HG02571 (cell line): Measurements from ENCODE around the gene PLEKHM3.
A peak's percentile ranks its signal among the peaks of the same experiment; 100 is the strongest.

ENCODE experiments used
- ATAC-seq: cut with Tn5 transposase; IDR thresholded peaks from one replicate; pipeline ENCODE4 v1.9.1; 2021; ENCODE audit warnings: mild to moderate bottlenecking, moderate library complexity; ENCODE audit not compliant: unreplicated experiment

Gene PLEKHM3, protein sequence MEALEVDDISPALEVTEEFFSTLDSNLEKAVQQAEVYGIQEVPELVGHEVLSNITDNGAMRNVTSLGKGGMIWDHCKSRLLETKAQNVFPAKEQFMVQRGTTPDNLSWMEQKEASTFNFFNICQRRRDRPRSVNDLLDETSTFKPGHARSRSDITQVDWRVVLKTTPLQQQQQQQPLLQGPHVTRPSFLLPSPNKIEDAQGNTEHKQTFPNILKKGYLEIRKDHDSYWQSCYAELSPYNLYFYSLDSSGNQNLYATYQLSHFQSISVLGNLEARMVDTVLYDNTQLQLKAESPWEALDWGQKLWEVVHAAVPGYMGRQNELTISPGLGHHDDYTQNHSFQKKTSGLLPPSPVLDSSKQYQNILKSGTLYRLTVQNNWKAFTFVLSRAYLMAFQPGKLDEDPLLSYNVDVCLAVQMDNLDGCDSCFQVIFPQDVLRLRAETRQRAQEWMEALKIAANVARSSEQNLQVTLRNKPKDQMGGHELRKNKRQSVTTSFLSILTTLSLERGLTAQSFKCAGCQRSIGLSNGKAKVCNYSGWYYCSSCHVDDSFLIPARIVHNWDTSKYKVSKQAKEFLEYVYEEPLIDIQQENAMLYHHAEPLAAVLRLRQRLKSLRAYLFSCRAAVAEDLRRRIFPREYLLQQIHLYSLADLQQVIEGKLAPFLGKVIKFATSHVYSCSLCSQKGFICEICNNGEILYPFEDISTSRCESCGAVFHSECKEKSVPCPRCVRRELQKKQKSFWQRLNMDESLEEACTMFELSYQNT

DNA sequence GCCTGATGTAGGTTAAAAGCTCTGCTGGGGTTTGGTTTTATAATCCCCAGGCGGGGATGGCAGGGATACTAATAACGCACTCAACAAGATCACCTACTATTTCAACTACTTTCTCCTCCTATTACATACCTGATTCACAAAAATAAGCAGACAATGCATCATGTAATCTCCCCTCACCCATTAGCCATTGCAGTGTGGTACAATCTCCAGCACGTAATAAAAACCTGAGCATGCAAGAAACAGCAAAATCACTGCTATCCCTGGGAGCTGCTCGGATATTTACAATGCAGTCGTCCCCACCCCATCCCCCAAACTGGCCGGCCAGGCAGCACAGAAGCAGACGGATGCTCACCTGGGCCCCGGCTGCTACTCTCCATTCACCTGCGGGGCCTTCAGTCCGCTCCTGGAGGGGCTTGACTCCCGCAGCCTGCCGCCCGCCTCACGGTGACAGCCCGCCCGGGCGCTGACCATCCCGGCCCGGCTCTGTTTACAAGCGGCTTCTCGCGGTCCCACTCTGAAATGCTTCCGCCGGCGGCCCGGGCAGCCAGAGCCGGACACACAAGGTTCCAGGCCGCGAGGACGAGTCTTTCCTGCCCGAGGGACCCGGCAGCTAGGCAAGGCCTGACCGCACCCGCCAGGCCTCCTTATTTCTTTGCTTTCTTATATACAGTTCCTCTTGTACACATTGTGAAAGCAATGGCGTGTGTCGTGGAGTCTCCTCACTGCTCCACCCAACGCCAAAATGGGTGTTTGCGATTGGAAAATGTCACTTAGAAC lies at the start of gene PLEKHM3:
Gene PLEKHM3 (minus strand): TSS at position 491 of the 777 bp plus-strand sequence. CDS start 23,888 bp downstream, outside the sequence.
- peak; percentile 93 for ATAC-seq

DNA sequence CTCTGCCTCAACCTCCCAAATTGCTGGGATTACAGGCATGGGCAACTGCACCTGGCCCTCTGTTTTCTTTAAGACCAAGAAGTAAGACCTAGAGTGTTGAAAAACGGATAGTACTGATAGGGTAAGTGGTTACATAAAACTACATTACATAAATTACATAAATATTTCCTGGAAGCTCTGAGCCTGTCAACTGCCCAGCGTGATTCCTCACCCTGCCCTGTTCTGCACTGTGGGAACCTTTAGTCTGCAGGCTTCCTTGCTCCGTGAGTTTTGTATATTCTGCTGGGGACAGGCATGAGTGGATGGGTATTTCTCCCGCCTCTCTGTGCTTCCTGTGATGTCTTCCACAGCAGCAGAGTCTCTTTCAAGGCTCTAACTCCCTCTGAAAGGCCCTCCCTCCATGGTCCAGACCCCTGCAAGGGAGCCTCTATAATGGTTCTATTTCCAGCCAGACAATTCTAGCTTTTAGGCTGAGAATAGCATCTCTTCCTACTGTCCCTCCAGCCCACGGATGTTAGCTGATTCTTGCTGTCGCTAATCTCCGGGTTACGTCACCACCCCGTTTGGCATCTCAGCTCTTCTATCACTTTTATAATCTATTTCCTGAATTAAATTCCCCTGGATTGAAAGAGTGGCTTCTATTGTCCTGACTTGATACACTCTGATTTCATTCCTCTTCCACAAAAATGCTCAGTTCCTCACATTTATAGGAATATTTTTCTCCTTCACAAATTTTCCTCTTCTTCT lies 49.5 kb upstream of the PLEKHM3 start:
- ATAC-seq, result no peak

DNA sequence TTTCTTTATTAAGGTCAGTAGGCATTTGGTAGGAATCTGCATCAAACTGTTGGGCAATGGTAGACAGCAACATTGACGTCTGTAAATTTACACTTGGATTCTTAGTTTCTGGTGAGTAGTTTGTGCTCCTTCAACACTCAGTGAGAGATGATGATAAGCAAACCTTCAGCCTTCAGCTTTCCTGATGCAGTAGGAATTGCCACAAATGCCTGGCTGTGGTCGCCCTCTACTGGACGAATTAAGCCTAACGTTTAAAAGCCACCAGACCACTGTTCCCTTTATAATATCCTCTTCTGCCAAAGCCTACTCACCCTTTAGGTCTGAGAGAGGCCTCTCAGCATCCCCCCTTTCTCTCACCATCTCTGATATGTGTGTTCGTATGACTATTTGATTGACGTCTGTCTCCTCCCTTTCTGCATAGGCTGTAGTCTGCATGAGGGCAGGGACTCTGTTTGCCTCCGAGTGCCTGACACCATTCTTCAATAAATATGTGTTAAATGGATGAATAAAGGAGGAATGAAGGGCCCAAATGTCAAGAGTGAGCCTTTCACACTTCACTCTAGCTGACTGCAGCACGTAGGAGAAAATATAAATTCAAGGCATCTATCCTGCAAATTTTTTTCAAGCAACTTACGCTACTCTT lies 47.0 kb upstream of the PLEKHM3 start:
- ATAC-seq, result peak; percentile 83

DNA sequence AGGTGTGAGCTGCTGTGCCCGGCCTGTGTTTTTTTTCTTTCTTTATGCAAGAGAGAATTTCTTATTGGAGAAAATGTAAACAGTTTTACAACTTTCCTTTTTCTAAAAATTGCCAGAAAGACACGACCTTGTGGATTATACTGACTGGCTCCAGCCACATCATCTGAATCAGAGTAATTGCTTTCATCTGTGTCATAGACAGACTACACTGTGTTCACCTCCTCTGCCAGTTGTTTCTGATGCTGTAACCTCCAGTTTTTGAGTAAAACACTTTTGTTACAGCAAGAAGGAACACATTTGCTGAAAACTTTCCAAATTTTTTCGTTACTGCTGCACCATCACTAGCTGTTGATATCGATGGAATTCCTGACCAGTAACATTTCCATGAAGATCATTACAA lies 43.9 kb upstream of the PLEKHM3 start:
- ATAC-seq, result no peak

DNA sequence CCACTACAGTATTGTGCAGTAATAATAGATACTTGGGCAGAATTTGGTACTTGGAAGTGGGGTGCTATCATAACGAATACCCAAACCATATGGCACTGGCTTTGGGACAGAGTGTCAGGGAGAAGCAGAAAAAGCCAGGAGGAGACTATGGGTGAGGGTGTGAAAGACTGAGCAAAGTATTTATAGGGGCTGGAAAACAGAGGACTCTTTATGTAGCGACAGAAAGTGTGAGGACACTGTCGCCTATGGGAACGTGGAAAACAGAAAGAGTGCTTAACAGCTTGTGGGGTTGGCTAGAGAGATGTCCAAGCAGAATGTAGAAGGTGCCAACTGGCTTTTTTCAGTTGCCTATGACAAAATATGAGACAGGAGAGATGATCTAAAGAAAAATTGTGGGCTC lies 40.7 kb upstream of the PLEKHM3 start:
- ATAC-seq, result no peak

DNA sequence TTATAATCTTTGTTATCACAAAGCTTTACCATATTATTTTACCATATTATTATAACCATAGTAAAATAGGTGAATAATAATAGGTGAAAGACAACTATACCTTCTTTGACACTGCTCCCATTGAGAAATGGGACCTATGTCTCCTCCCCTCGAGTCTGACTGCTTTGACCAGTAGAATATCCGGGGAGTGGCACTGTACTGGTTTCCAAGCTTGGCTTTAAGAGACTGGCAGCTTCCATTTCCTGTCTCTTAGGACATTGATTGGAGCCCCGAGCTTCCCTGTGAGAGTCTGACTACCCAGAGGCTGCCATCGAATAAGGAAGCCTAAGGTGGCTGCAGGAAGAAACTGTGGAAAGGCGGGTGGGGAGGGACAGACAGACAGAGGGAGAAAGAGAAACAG lies 40.1 kb upstream of the PLEKHM3 start:
- ATAC-seq, result no peak

DNA sequence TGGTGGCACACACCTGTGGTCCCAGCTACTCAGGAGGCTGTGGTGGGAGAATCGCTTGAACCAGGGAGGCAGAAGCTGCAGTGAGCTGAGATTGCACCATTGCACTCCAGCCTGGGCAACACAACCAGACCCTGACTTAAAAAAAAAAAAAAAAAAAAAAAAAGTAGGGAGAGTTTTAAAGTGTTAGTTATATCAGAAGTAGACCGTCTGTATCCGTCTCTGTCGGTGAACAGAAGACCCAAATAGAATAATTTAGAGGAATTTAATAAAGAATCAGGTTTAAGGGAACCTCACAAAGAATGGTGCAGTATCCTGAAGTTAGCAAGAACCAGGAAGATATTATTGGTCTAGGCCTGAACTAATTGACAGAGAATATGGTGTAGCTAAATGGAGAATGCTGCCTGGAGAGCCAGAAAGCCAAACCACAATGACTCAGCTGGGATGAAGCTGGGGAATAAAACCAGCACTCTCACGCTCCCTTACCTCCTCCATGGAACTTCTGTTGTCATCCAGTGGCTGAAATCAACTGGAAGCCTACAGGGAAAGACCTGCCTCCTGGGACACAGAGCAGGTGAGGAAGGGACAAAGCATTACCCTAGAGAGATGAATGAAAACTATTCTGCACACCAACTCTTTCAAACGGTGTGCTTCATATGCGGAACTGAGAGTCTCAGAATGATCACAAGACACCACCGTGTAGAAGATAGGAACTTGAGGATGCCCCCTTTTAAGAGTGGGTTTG lies 39.1 kb upstream of the PLEKHM3 start:
- peak; percentile 93 for ATAC-seq

DNA sequence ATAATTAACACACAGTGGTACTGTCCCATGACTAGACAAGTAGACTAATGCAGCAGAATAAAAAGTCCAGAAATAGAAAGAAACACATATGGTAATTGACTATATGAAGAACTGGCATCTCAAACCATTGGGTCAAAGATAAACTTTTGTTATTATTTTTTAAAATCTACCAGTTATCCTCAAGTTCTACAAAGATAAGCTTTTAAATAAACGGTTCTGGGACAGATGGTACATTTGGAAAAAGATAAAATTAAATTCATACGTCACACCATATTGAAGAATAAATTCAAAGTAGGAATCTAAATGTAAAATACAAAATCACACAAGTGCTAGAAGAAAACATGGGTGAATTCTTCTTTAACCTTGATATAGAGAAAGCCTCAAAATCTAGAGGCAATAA lies 37.6 kb upstream of the PLEKHM3 start:
- ATAC-seq, result no peak

DNA sequence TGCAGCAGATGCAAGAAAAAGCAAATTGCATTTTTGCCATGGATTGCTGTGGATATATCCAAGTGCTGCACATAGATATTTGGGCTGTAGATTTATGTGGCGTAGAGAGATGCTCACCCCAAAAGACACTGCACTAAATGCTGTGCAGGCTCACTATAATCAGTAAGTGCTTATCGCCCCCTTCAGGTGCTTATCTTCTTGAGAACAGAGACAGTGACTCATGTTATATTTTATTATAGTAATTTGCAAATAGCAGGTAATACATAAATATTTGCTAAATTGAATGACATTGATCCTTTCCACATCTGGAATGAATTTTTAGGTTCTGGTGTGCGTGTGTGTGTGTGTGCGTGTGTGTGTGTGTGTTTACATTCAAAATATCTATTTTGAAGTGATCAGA lies 36.8 kb upstream of the PLEKHM3 start:
- ATAC-seq, result no peak

DNA sequence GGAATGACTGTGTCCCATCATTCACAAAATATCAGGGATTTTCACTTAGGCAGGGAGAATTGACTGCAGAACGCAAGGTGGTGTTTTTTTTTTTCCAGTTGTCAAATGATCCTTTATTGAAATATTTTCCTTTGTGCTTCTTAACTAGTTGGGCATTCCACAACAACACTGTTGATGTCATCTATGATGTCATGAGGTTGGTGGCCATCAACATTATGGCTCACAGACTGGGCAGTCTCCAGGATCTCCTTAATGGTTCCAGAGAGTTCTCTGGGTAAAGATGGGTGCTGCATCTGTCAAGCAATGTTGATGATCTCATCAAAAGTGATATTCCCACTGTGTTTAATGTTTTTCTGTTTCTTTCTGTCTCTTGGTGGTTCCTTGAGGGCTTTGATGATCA lies 31.8 kb upstream of the PLEKHM3 start:
- no peak for ATAC-seq

DNA sequence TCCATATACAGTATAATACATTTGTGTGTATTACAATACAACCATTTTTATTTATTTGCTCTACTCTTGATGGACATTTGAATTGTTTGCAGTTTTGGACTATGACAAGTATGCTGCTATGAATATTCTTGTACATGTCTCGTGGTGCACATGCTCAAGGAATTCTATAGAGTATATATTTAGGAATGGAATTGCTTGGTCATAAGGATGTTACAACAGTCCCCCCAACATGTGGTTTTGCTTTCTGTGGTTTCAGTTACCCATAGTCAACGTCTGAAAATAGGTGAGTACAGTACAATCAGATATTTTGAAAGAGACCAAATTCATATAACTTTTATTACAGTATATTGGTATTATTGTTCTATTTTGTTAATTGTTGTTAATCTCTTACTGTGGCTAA lies 24.1 kb upstream of the PLEKHM3 start:
- no peak for ATAC-seq

DNA sequence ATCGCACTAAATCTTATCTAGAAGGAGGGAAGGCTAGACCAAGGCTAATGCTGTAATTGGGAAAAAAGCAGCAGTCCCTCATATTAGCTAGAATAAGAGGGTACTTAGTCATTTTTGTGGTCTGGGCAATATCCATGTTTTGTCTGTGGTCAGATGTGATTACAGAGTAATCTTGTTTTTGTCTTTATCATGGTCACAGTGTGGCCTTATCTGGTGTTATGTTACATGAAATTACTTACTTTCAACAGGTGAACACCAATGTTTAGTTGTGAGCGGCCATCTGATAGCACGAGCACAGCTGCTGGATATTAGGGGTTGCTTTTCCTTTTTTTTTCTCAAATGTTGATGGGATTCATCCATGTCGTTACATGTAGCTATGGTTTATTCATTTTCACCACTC lies 23.7 kb upstream of the PLEKHM3 start:
- ATAC-seq, result no peak

DNA sequence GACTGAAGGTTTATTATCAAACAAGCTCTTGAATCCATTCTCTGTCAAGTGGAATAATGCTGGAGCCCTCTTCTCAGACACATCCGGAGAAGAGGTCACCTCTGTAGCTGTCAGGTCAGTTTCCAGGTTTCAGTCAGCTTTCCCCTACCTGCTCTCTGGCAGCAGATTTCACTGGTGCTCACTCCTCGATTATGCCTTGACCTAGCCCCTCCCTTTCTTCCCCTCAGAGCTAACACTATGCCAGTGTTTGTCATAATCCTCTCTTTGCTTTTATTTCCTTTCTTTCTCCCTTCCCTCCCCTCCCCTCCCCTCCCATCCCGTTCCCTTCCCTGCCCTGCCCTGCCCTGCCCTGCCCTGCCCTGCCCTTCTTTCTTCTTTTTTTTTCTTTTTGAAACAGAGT lies 22.5 kb upstream of the PLEKHM3 start:
- ATAC-seq, result no peak

DNA sequence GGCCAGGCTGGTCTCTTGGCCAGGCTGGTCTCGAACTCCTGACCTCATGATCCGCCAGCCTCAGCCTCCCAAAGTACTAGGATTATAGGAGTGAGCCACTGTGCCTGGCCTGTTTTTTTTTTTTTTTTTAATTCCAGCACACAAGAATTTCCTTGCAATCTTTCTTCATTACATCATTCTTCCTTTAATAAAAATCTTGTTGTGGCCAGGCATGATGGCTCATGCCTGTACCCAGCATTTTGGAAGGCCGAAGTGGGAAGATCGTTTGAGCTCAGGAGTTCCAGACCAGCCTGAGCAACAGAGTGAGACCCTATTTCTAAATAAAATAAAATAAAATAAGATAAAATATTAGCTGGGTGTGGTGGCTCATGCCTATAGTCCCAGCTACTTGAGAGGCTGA lies 21.4 kb upstream of the PLEKHM3 start:
- no peak for ATAC-seq

DNA sequence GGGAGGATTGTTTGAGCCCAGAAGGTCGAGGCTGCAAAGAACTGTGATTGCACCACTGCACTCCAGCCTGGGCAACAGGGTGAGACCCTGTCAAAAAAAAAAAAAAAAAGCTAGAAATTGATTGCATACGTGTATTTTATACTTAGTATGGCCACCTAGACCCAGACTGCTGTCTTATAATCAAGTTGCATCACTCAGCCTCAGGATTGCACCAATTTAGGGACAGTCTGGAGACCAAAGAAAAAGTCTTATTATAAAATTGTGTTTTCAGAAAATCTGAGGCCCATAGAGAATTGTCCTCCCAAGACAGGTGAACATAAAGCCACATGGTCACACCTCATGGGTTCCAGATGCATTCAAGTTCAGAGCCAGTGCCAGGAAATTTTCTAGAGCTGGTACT lies 17.1 kb upstream of the PLEKHM3 start:
- no peak for ATAC-seq

DNA sequence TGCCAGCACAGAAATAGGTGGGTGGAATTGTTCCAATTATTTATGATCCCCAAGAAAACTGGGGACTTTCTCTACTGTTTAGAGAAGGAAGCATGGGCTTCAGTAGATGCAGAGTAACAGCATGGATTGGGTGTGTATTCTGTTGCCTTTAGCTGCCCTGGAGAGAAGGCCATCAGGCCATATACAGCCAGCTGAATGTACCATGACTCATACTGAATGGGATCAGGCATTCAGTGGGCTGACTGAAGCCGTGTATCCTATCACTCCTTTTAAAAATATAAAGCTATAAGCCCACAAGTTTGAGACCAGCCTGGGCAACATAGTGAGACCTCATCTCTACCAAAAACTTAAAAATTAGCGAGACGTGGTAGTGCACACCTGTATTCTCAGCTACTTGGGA lies 16.7 kb upstream of the PLEKHM3 start:
- ATAC-seq, result no peak

DNA sequence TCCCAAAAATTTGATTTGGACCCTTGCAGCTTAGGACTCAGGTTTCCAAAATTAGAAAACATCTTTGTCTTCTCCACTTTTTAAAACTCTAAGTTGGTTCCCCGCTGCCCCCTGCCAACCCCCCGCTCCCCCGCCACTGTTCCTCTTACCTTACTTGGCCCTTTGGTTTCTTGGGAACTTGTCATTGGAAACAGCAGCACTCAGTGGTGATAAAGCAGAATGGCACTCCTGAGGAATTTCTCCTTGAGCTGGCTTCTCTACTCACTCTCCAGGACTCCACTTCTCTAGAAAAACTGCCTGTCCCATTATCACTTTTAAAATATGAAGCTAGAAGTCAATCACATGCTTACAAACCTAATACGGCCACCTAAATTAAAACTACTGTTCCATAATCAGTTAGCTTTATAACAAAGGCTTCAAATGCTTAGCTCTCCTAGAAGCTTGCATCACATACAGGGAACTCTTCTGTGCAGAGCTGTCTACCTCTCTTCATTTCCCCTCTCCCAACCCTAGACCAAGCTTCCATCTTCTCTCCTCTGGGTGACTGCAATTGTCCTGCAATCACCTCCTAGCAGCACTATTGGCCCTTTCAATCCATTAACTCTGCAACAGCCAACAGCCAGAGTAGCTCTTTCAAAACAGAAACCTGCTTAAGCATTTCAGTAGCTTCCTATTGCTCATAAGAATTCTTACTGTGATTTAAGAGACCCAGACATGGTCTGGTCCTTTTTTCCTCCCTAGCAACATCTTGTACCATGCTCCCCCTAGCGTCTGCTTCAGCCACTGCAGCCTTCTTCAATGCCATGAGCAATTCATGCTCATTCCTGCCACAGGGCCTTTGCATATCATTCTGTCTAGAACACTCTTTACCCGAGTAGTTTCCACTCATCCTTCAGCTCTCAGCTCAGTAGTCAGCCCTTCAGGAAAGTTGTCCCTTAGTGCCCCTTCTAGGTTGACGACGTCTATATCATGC lies 15.2 kb upstream of the PLEKHM3 start:
- ATAC-seq, result peak; percentile 73

DNA sequence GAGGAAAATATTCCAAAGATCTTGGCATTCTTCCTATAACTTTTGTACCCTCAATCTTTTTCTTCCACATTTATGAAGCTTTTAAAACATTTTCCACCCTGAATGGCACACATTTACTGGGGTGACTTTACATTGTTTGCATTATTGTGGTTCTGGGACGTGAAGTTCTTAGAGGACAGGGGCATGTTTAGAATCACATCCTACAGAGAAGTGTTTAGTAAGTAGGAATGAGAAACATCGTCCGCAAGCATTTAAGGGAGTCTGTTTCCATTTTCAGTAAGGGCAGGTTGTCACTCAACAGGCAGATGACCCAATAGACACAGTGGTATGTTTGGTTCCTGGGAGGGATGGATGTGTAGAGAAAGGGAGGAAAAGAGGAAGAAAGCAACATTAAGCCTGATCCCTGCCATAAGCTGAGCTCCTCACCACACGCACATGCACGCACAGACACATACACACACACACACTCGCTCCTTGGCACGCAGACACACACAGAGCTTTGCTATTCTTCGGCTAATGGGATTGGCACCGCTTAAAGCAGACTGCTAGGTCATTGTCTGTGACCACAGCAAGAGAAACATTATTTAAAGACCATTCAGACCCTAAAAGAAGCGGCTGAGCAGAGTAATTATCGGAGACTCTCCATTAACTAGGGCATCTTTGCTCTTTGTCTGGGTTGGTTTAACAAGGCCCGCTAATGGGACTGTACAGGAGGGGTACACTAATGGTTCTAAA lies 14.2 kb upstream of the PLEKHM3 start:
- no peak for ATAC-seq
